ENCODE measurements around the gene WDR7. TPM values are rescaled to one million over a fixed set of nuclear protein-coding genes. Genes with fewer than 3 reads are reported as not detected.

Gene WDR7
- total RNA-seq, 1 experiment from 2014 or later = 20.9 TPM

GRCh38 chr18:56937874-56938430 is 286.8 kb downstream of the WDR7 start:
- Histone ChIP-seq H3K4me1 (ENCODE audit: low read length) (no peaks in the 10 kb centered on the region), H3K27me3 (ENCODE audit: low read length) (no peaks in the 10 kb centered on the region), H3K36me3 (ENCODE audit: insufficient read depth, low read length) (no peaks in the 10 kb centered on the region), H3K9me2 (replicated peaks; ENCODE audit: insufficient read depth, low read length) (no peaks in the 10 kb centered on the region), H3K79me2 (ENCODE audit: low read length) (no peaks in the 10 kb centered on the region), H3K4me2 (ENCODE audit: low read depth, low read length, poor library complexity, severe bottlenecking) (no peak overlapping the region), H3K4me3 (ENCODE audit: low read length) (no peak overlapping the region), H3K9ac (ENCODE audit: low read length) (no peak overlapping the region), H2AFZ (ENCODE audit: low read length) (no peak overlapping the region), H3K9me3 (ENCODE audit: low read length) (no peaks in the 10 kb centered on the region), H3K27ac (ENCODE audit: low read length) (no peak overlapping the region), H4K20me1 (ENCODE audit: insufficient read depth, low read depth, low read length) (0 out of 2 replicates have a peak, but pooled peaks cover 5% of the 10 kb centered on the region)
- DNase-seq = no peak

DNA sequence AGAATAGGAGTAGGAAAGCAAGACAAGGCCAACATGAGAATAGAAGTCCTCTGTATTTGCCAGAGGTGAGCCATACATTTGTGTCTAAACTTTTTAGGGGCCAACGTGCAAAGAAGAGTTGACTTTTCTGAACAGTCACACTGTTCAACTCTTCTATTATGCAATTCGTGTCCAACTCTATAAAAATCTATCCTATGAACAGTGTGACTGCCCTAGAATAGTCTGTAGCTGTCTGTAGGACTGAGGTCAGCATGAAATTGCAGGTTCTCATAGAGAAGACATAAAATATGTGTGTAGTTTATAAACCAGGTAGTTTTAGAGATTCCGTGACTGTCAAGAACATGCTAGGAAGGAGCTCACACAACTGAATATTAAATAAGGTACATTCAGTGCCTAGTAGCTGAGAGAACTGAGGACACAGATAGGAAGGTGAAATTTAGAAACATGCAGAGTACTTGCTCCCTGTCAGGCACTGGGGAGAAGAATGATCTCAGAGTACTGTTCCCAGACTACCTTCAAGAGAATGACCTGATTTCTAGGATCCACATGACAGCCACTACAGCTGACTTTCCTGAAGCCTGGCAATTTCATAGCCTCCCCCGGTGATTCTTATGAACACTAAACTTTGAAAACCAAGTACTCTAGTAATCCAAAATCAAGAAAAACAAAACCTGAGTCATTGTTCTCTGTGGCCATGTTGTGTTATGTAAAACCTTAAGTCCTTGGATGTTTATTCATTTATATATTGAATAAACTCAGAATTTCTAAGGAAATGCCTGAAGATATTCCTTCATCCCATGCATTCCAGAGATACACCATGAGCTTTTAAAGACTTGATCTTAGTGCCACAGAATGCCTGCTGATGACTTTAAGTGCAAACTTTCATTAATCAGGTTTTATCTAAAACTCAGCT is 294.3 kb downstream of the WDR7 start:
- no peak overlapping the region for H2AFZ ChIP-seq (ENCODE audit: low read length)
- no peak overlapping the region for H3K4me3 ChIP-seq (ENCODE audit: low read length)
- no peak overlapping the region for H3K9ac ChIP-seq (ENCODE audit: low read length)
- no peak overlapping the region for H3K27ac ChIP-seq (ENCODE audit: low read length)
- H3K27me3 ChIP-seq (ENCODE audit: low read length) = no peaks in the 10 kb centered on the region
- H3K36me3 ChIP-seq (ENCODE audit: insufficient read depth, low read length) = no peaks in the 10 kb centered on the region
- H4K20me1 ChIP-seq (ENCODE audit: insufficient read depth, low read depth, low read length) = 0 out of 2 replicates have a peak, but pooled peaks cover 5% of the 10 kb centered on the region
- no peak for DNase-seq
- no peaks in the 10 kb centered on the region for H3K9me2 ChIP-seq (replicated peaks; ENCODE audit: insufficient read depth, low read length)
- no peaks in the 10 kb centered on the region for H3K79me2 ChIP-seq (ENCODE audit: low read length)
- no peak overlapping the region for H3K4me2 ChIP-seq (ENCODE audit: low read depth, low read length, poor library complexity, severe bottlenecking)
- H3K4me1 ChIP-seq (ENCODE audit: low read length) = no peaks in the 10 kb centered on the region
- H3K9me3 ChIP-seq (ENCODE audit: low read length) = no peaks in the 10 kb centered on the region

GRCh38 chr18:56947236-56947635 is 296.1 kb downstream of the WDR7 start:
- Histone ChIP-seq H3K27ac (ENCODE audit: low read length) (no peak overlapping the region), H3K4me1 (ENCODE audit: low read length) (no peaks in the 10 kb centered on the region), H3K36me3 (ENCODE audit: insufficient read depth, low read length) (no peaks in the 10 kb centered on the region), H3K27me3 (ENCODE audit: low read length) (no peaks in the 10 kb centered on the region), H3K79me2 (ENCODE audit: low read length) (no peaks in the 10 kb centered on the region), H3K9me2 (replicated peaks; ENCODE audit: insufficient read depth, low read length) (no peaks in the 10 kb centered on the region), H3K4me3 (ENCODE audit: low read length) (no peak overlapping the region), H3K9ac (ENCODE audit: low read length) (no peak overlapping the region), H4K20me1 (ENCODE audit: insufficient read depth, low read depth, low read length) (0 out of 2 replicates have a peak, but pooled peaks cover 4% of the 10 kb centered on the region), H3K9me3 (ENCODE audit: low read length) (no peaks in the 10 kb centered on the region), H2AFZ (ENCODE audit: low read length) (no peak overlapping the region), H3K4me2 (ENCODE audit: low read depth, low read length, poor library complexity, severe bottlenecking) (no peak overlapping the region)
- DNase-seq = no peak

DNA sequence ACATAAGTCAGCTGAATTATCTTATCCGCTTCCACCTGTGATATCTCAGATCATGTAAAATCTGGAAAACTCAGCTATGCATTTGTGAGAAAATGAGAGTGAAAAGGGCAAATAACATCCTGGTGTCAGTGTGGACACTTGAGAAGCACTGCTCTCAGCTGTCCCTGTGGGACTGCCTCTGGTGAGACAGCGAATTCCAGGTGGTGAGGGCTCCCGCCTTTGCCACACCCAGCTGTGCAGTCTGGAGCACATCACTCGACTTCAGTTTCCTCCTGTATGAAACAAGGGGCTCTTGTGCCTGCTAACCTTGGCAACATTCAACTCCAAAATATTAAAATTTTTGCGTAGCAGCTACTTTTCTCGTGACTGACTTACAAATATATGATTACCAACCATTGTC is 300.9 kb downstream of the WDR7 start:
- Histone ChIP-seq H4K20me1 (ENCODE audit: insufficient read depth, low read depth, low read length) (0 out of 2 replicates have a peak, but pooled peaks cover 6% of the 10 kb centered on the region), H3K4me3 (ENCODE audit: low read length) (no peak overlapping the region), H3K9ac (ENCODE audit: low read length) (no peak overlapping the region), H2AFZ (ENCODE audit: low read length) (no peak overlapping the region), H3K9me3 (ENCODE audit: low read length) (no peaks in the 10 kb centered on the region), H3K4me1 (ENCODE audit: low read length) (no peaks in the 10 kb centered on the region), H3K36me3 (ENCODE audit: insufficient read depth, low read length) (no peaks in the 10 kb centered on the region), H3K79me2 (ENCODE audit: low read length) (no peaks in the 10 kb centered on the region), H3K9me2 (replicated peaks; ENCODE audit: insufficient read depth, low read length) (no peaks in the 10 kb centered on the region), H3K4me2 (ENCODE audit: low read depth, low read length, poor library complexity, severe bottlenecking) (no peak overlapping the region), H3K27ac (ENCODE audit: low read length) (no peak overlapping the region), H3K27me3 (ENCODE audit: low read length) (no peaks in the 10 kb centered on the region)
- DNase-seq = no peak

DNA sequence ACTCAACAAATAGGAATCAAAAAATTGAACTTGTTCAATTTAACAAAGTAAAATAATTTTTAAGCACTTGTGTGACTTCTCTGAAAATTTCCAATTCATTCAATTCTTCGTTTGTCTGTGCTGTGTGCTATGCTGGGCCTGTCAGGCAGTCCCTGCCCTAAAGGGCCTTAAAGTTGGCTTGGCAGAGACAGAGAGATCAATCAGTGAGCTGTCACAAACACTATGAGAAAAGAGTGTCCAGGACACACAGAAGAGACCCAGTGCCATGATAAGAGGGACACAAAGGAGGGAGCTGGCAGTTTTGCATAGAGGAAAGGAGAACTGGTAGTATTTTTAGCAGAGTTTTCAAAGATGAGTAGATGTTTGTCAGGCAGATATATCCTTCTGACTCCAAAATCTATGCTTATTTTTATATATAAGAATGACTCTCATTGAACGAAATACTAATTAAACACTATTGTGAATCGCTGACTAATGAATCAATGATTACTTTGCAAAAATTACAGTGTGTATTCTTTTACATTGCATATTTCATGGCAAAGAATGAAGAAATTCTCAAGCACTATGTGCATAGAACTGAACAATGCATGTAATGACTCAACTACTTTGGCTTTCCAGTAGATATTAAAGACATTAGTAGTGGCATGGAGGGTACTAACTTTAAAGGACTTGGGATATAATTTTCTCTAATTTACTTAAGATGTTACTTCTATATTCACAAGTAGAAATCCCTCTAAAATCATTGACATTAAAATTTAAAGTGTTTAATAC is 302.5 kb downstream of the WDR7 start:
- no peak for DNase-seq
- no peaks in the 10 kb centered on the region for H3K4me1 ChIP-seq (ENCODE audit: low read length)
- H3K9ac ChIP-seq (ENCODE audit: low read length) = no peak overlapping the region
- no peaks in the 10 kb centered on the region for H3K79me2 ChIP-seq (ENCODE audit: low read length)
- 0 out of 2 replicates have a peak, but pooled peaks cover 6% of the 10 kb centered on the region for H4K20me1 ChIP-seq (ENCODE audit: insufficient read depth, low read depth, low read length)
- H3K9me2 ChIP-seq (replicated peaks; ENCODE audit: insufficient read depth, low read length) = no peaks in the 10 kb centered on the region
- no peak overlapping the region for H3K4me2 ChIP-seq (ENCODE audit: low read depth, low read length, poor library complexity, severe bottlenecking)
- H3K9me3 ChIP-seq (ENCODE audit: low read length) = no peaks in the 10 kb centered on the region
- H3K27ac ChIP-seq (ENCODE audit: low read length) = no peak overlapping the region
- H3K36me3 ChIP-seq (ENCODE audit: insufficient read depth, low read length) = no peaks in the 10 kb centered on the region
- no peak overlapping the region for H3K4me3 ChIP-seq (ENCODE audit: low read length)
- no peaks in the 10 kb centered on the region for H3K27me3 ChIP-seq (ENCODE audit: low read length)
- no peak overlapping the region for H2AFZ ChIP-seq (ENCODE audit: low read length)

DNA sequence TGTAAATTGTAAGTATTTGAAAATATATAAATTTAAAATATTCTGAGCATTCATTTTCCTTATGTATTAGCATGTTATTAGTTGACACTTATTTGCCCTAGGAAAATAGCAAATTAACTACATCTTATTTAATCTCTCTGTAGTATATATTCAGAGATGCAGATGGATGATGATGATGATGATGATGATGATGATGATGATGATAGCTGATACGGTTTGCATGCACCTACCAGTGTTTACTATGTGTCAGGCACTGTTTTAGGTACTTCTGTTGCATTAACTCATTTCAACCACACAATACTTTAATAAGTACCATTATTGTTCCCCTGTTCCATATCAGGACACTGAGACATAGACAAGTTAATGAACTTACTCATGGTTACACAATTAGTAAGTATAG is 304.3 kb downstream of the WDR7 start:
- Histone ChIP-seq H3K27me3 (ENCODE audit: low read length) (no peaks in the 10 kb centered on the region), H3K36me3 (ENCODE audit: insufficient read depth, low read length) (no peaks in the 10 kb centered on the region), H3K4me1 (ENCODE audit: low read length) (no peaks in the 10 kb centered on the region), H3K9me3 (ENCODE audit: low read length) (no peaks in the 10 kb centered on the region), H3K4me2 (ENCODE audit: low read depth, low read length, poor library complexity, severe bottlenecking) (no peak overlapping the region), H3K79me2 (ENCODE audit: low read length) (no peaks in the 10 kb centered on the region), H3K9ac (ENCODE audit: low read length) (no peak overlapping the region), H3K27ac (ENCODE audit: low read length) (no peak overlapping the region), H2AFZ (ENCODE audit: low read length) (no peak overlapping the region), H3K4me3 (ENCODE audit: low read length) (no peak overlapping the region), H3K9me2 (replicated peaks; ENCODE audit: insufficient read depth, low read length) (no peaks in the 10 kb centered on the region), H4K20me1 (ENCODE audit: insufficient read depth, low read depth, low read length) (0 out of 2 replicates have a peak, but pooled peaks cover 6% of the 10 kb centered on the region)
- no peak for DNase-seq

DNA sequence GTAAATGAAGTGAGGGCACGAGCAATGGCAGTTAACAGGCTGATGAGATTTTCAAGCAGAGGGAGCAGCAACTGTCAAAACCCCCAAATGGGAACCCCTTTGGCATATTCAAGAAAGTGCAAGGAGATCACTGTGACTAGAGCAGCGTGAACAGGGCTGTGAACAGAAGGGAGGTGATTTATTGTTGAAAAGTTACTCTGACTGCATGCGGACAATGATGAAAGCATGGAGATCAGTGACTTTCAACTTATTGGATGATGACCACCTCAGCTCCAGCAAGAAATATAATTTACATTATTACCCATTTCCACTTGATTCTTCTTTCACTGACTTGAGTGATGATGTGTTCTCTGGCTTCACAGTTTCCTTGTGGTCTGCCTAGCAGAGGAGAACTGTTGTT is 308.0 kb downstream of the WDR7 start:
- H3K4me2 ChIP-seq (ENCODE audit: low read depth, low read length, poor library complexity, severe bottlenecking) = no peak overlapping the region
- no peak for DNase-seq
- no peaks in the 10 kb centered on the region for H3K9me3 ChIP-seq (ENCODE audit: low read length)
- no peak overlapping the region for H2AFZ ChIP-seq (ENCODE audit: low read length)
- no peak overlapping the region for H3K9ac ChIP-seq (ENCODE audit: low read length)
- H3K4me3 ChIP-seq (ENCODE audit: low read length) = no peak overlapping the region
- no peak overlapping the region for H3K27ac ChIP-seq (ENCODE audit: low read length)
- H3K4me1 ChIP-seq (ENCODE audit: low read length) = no peaks in the 10 kb centered on the region
- no peaks in the 10 kb centered on the region for H3K27me3 ChIP-seq (ENCODE audit: low read length)
- no peaks in the 10 kb centered on the region for H3K79me2 ChIP-seq (ENCODE audit: low read length)
- no peaks in the 10 kb centered on the region for H3K36me3 ChIP-seq (ENCODE audit: insufficient read depth, low read length)
- no peaks in the 10 kb centered on the region for H3K9me2 ChIP-seq (replicated peaks; ENCODE audit: insufficient read depth, low read length)
- no peaks in the 10 kb centered on the region for H4K20me1 ChIP-seq (ENCODE audit: insufficient read depth, low read depth, low read length)

GRCh38 chr18:56962322-56962721 is 311.2 kb downstream of the WDR7 start:
- DNase-seq = no peak
- H3K4me3 ChIP-seq (ENCODE audit: low read length) = no peak overlapping the region
- H3K27me3 ChIP-seq (ENCODE audit: low read length) = no peaks in the 10 kb centered on the region
- H3K9me2 ChIP-seq (replicated peaks; ENCODE audit: insufficient read depth, low read length) = no peaks in the 10 kb centered on the region
- H3K36me3 ChIP-seq (ENCODE audit: insufficient read depth, low read length) = no peaks in the 10 kb centered on the region
- no peaks in the 10 kb centered on the region for H3K9me3 ChIP-seq (ENCODE audit: low read length)
- H4K20me1 ChIP-seq (ENCODE audit: insufficient read depth, low read depth, low read length) = no peaks in the 10 kb centered on the region
- no peaks in the 10 kb centered on the region for H3K79me2 ChIP-seq (ENCODE audit: low read length)
- no peak overlapping the region for H3K9ac ChIP-seq (ENCODE audit: low read length)
- H2AFZ ChIP-seq (ENCODE audit: low read length) = no peak overlapping the region
- no peak overlapping the region for H3K27ac ChIP-seq (ENCODE audit: low read length)
- H3K4me2 ChIP-seq (ENCODE audit: low read depth, low read length, poor library complexity, severe bottlenecking) = no peak overlapping the region
- no peaks in the 10 kb centered on the region for H3K4me1 ChIP-seq (ENCODE audit: low read length)

Data from Karpas-422 (cell line).